HG03095 (cell line): ENCODE measurements around the gene VCPKMT.
A peak's percentile ranks its signal among the peaks of the same experiment; 100 is the strongest.
"Not testable (repeated sequence)": the region's sequence is repeated elsewhere in the genome, so short reads cannot be mapped to it uniquely, and the experiment has no call there.

Source experiments
- ATAC-seq: cut with Tn5 transposase; IDR thresholded peaks from one replicate; pipeline ENCODE4 v1.9.1; 2021; ENCODE audit warnings: moderate library complexity; ENCODE audit not compliant: unreplicated experiment

Gene VCPKMT

DNA sequence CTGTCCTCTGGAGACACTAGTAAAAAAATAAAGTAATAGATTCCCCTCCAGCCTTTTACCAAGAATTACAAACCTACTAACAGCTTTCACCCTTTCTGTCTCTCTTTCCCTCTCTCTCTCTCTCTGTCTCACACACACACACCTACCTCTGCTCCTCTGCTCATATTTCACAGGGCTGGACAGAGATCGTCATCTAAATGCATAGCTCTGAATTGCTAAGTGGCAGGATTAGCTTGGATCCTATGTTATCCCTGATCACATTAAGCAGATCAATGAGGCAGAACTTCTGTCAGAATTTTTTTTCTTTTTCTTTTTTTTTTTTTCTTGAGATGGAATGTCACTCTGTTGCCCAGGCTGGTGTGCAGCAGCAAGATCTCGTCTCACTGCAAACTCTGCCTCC lies 22.9 kb downstream of the VCPKMT start:
- no peak for ATAC-seq

DNA sequence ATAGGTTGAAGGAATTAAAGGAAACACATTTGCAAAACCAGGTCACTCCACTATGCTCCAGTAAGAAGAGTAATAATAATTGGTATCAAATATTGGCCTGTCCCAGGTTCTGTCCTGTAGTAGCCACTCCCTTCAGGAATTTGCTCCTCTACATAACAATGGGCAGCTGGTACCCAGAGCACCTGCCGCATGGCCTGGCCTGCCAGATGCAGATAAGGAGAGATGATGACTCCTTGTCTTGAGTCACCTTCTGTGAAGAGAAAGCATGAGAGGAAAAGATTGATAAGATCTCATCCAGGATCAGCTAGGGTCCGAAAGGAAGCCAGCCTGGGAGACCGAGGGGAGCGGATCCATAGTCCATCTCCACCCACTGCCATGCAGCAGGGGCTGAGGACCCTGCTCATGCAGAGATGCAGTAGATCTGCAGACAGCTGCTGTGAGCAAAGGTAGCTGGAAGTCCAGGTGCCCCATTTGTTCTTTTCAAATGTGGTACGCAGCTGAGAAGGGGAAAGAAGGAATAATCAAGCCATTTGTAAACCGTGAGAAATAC lies 24.3 kb downstream of the VCPKMT start:
- ATAC-seq, result no peak

DNA sequence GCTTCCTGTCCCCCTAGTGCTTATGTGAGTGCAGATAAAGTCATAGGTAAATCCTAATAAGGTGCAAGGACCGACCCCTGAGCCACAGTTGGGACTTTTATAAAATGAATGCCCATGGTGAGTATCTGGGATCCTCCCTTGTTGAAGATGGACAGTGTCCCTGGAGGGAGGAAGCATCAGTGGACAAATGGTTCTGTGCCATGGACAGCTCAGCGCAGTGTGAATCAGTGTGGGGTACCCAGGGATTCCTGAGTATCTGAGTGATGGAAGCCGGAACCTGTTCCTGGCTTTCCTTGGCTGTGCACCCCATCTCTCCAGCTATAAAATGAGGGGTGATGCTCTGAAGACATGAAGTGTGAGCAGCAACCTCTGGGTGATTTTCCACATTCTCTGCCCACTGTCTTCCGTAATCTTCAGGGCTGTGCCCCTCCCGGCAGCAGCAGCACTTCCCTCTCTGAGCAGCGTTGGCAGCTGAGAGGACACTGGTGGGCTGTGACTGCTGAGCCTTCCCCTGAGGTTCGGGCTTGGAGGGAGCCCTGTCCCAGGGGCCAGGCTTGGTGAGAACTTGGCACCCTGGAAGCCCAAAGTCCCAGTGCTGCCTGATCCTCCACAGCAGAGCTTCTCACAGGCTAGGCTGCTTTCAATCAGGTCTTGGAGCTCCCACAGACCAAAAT lies 25.0 kb downstream of the VCPKMT start:
- no peak for ATAC-seq

DNA sequence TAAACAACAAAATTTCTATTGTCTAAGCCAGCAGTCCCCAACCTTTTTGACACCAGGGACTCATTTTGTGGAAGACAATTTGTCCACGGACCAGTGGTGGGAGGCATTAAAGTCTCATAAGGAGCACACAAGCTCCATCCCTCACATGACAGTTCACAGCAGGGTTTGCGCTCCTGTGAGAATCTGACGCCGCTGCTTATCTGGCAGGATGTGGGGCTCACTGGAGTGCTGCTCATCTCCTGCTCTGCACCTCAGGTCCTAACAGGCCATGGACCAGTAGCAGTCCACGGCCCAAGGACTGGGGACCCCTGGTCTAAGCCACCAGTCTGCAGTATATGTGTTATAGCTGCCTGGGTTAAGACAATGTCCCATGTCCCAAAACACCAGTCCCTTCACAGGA lies 27.2 kb downstream of the VCPKMT start:
- ATAC-seq, result no peak

DNA sequence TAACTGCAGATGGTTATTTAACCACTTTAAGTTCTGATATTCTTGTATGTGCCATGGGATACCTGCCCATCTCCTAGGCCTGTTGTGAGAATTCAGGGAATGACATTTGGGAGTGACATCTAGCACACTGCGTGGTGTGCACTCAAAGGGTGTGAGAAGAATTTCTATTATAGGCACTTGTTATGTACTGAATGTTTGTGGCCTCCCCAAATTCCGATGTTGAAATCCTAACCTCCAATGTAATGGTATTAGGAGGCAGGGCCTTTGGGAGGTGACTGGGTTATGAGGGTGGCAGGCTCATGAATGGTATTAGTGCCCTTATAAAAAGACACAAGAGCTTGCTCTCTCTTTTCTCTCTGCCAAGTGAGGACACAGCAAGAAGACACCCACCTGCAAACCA lies 27.6 kb downstream of the VCPKMT start:
- ATAC-seq, result no peak

GRCh38 chr14:50088117-50088515 lies 28.3 kb downstream of the VCPKMT start:
- no peak for ATAC-seq

DNA sequence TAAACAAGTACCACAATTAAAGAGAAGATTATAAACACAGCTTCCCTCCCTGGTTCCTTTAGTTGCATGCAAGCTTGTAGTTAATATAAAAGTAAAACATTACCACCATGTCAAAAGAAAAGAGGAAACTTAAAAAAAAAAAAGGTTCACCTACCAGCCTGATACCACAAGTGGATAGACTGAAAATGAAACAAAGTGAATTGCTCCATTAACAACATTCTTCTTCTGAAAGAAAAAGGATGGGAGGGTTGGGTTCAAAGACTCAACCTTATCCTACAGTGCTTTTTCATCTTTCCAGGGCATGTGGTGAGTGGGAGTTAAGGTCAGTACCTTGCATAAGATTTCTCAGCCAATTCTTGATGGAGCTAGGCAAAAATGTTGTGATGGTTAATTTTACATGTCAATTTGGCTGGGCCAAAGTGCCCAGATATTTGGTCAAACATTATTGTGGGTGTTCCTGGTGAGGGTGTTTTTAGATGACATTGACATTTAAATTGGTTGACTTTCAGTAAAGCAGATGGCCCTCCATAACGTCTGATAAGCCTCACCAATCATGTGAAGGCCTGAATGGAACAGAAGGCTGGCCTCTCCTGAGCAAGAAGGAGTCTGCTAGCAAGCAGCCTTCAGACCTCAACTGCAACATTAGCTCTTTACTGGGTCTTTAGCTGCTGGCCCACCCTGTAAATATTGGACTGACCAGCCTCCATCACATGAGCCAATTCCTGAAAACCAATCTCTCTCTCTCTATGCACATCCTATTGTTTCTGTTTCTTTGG lies 28.8 kb downstream of the VCPKMT start:
- ATAC-seq, result no peak

DNA sequence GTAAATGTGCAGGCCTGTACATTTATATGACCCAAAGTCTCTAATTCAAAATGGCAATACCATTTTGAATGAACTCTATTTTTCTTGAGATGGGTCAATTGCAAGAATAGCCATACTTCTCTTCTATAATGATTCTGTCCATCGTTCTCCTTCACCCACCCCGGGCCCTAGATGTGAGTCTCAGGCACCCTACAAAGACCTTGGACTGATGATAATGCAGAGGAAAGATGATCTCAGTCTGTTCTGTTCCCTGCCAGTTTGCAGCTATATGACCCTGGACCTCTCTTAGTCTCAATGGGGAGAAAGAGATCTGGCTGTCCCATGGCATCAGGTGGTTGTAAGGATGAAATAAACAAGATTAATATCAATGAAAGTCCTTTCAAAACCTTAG lies 30.1 kb downstream of the VCPKMT start:
- no peak for ATAC-seq

DNA sequence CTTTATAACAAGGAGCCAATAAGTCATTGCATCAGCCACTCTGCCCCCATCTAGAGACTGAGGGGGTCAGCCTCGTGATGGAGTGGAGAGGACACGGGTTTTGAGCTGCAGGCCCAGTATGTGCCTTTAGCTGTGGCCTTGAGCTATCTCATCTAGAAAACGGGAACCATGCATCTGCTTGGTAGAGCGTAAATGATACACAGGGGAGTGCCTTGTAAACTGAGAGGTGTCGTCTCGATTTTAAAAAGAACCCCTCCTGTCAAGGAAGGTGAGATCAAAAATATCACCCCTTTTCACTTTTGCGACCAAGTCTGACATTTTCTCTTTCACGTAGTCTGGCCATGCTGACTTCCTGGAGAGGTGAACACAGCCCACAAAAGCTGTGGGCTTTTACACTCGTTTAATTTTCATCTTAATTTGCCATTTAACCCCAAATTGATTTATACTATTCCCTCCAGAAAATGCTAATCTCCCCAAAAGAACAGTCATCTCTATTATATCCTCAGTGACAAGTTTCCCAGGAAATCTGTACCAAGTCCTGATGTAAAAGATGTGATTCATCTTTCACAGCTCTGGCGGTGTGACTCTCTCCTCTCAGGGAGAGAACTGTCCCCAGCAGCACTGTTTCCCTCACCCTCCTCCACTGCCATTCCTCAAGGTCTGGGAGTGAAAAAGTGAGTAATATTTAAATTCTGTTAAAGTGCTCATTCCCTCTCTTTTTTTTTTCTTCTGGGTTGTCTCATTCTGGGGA lies 30.6 kb downstream of the VCPKMT start:
- peak; percentile 59 for ATAC-seq

- no peak for ATAC-seq
Observed at GRCh38 chr14:50084666-50085065, 31.7 kb downstream of the VCPKMT start.

- ATAC-seq, result peak; percentile 35
Observed at GRCh38 chr14:50083467-50084337, 32.7 kb downstream of the VCPKMT start.

DNA sequence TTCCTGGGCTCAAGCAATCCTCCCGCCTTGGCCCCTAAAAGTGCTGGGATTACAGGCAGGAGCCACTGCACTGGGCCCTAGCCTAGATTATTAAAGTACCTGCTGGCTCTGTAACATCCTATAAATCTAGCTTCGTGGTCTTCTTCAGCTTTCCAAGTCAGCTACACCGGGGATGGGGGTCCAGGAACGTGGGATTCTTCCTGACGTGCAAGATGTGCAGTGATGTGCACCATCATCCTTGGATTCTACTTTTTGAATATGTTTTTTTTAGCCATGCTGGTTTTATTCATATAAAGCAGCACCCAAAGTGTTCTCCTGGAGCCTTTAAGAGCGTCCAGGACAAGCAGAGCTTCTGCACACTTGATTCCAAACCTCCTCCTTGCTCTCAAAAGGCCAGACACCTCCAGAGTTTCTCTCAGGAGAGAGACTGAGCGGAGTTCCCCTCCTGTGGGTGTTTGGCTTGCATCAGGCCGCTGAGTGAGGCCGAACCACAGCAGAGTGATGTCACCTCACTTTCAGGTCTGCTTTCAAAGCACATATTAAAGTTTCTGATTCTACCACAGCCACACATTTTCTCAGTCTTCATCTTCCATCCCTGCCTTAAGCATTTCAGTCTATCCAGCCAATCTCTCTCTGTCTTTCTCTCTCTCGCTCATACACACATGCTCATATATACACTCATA lies 33.4 kb downstream of the VCPKMT start:
- ATAC-seq, result peak; percentile 66

DNA sequence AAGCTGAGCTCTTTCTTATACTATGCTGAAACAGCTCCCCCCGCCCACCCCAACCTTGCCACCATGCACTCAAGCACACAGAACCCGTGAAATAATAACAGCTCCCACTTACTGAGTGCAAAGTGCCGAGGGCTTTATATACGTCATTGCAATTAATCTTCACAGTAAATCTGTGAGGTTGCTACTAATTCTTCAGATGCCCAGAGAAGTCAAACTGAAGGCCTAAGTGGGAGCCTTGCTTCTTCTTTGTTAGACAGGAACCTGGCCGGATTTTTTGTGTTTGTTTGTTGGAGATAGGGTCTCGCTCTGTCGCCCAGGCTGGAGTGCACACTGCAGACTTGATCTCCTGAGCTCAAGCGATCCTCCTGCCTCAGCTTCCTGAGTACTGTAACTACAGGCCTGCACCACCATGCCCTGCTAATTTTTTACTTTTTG lies 34.0 kb downstream of the VCPKMT start:
- ATAC-seq, result no peak

- ATAC-seq, result not testable (repeated sequence)
Observed at GRCh38 chr14:50079103-50079502, 37.3 kb downstream of the VCPKMT start.

DNA sequence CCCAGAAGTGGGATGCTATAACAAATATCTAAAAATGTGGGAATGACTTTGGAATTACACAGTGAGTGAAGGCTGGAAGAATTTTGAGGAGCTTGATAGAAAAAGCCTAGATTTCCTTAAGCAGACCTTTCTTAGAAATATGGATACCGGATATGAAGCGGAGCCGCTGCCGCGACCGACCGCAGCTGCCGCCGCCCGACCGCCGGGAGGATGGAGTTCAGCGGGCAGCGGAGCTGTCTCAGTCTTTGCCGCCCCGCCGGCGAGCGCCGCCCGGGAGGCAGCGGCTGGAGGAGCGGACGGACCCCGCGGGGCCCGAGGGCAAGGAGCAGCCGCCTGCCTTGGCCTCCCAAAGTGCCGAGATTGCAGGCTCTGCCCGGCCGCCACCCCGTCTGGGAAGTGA lies 42.7 kb downstream of the VCPKMT start:
- not testable (repeated sequence) for ATAC-seq

DNA sequence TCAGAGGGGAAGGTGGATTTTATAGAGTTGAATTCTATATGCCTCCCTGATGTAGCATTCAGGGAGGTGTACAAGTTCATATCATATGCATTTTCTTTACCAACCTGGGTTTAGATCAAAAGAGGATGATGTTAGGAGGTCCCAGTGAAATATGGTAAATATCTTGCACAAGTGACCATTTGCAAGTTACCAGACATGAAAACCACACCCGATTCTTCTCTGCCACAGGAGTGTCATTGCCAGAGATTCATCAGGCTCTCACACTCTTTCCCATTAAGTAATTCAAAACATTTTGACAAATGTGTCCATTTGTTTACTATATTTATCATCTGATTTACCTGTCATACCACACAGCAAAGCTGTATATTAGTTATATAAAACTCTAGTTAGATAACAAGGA lies 44.0 kb downstream of the VCPKMT start:
- no peak for ATAC-seq

DNA sequence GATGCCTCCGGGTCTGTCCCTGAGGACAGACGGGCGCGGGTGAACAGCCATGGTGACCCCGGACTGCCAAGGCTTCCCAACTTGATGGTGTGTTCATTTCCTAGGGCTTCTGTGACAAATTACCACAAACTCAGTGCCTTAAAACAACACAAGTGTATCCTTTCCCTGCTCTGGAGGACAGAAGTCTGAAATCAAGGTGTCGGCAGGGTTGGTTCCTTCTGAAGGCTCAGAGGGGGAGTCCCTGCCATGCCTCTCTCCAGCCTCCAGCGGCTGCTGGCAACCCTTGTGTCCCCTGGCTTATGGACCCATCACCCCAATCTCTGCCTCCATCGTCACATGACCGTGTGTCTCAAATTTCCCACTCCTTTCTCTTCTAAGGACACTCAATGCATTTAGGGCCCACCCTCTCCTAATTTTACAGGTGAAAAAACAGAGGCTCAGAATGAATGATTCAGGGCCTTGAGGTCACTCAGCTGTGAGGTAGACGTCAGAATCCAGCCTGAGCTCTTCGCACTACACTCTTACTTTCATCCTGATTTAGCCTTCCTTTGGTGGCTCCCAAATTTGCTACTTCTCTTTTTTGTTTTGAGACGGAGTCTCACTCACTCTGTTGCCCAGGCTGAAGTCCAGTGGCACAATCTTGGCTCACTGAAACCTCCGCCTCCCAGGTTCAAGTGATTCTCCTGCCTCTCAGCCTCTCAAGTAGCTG lies 45.4 kb downstream of the VCPKMT start:
- ATAC-seq, result no peak

- ATAC-seq, result no peak
Observed at GRCh38 chr14:50070230-50070629, 46.1 kb downstream of the VCPKMT start.

GRCh38 chr14:50069325-50069724 lies 47.0 kb downstream of the VCPKMT start:
- ATAC-seq, result no peak
